Measurements from ENCODE around the gene C10orf105.

Gene C10orf105

DNA sequence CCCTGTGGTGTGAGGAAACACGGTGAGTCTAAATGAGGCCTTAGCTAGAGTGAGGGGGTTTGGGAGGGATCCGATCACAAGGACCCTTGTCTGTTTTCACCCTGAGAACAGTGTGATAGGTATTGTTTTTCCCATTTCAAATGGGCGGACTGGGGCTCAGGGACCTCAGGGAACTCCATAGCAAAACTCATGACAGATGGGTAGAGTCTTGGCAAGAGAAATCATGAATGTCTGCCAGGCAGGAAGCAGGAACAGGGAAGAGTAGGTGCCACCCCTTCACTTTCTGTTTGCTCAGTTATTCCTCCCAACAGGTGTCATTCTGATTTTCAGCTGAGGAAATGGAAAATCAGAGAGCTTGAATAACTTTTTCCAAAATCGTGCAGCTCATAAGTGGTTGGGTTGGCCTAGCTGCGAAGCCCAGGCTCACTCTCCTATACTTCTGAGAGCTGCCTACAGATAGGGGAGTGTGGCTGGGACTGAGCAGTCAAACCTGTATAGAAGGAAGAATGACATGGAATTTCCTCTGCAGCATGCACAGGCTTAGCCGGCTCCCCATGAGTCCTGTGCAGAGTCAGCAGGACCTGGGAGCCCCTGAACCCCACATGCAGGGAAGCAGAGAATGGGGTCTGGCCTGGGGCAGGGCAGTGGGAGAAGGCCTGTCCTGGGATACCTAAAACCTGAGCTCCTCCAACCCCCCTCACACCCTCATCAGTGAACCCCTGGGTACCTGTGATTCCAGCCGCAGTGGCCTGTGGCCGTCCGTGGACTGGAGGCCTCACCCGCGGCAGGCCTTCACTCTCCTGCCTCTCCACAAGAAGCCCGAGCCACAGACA is 17.6 kb upstream of the C10orf105 start:
- DNase-seq, result peak in 1 of 2 experiments; percentile 41

DNA sequence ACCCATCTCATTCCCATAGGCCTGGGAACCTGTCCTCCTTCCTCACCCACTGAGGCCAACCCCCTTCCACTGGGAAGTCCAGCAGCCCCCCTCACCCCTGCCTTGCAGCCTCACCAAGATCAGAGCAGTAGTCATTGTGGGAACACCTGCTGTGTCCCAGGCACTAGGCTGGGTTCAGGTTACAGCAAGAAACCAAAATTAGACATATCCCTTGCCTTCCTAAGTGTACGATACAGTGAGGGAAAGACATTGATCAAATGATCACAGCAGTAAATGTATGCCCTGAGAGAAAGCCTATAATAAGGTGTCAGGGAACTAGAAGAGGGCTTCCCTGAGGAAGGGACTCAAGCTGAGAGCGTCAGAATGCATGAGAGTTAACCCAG is 17.0 kb upstream of the C10orf105 start:
- DNase-seq, result no peak

DNA sequence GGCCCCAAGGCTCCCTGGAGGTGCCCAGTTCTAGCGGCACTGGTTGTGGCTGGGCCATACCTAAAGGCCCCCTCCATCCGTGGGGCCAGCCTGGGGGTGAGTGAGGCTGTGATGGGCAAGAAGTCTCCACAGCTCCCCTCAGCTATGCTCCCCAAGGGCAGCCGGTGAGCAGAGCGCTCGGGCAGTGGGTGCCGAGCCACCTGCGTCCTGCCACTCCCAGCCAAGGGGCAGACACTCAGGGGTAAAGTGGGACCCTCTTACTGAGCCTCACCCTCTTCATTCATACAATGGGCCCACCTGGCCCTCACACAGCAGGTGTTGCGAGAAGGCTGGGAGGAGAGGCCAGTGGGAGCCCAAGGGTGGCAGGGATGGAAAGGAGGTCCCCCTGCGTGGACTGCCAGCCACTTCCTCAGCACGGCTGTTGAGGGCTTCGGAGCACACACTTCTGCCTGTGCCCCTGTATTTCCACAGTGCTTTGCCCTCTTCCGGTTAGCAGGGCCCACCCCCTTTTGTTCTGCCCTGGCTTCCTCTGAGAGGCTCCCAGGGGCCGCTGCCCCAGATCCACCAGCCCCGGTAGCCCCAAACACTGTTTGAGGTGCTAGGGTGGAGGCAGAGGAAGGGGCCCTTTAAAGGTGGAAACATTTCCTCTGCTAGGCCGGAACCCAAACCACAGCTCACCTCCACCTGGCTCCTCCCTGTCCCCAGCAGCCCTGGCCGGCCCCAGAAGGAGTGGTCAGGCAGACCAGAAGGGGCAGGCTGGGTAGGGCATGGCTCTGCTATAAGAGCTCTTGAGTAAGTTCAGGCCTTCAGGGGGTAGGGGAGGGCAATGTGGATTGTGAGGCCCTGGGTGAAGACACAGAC is 16.4 kb upstream of the C10orf105 start:
- DNase-seq, result no peak

- DNase-seq, result no peak
Measured at GRCh38 chr10:71734797-71735196, 15.2 kb upstream of the C10orf105 start.

GRCh38 chr10:71731791-71732190 is 12.2 kb upstream of the C10orf105 start:
- DNase-seq, result no peak

DNA sequence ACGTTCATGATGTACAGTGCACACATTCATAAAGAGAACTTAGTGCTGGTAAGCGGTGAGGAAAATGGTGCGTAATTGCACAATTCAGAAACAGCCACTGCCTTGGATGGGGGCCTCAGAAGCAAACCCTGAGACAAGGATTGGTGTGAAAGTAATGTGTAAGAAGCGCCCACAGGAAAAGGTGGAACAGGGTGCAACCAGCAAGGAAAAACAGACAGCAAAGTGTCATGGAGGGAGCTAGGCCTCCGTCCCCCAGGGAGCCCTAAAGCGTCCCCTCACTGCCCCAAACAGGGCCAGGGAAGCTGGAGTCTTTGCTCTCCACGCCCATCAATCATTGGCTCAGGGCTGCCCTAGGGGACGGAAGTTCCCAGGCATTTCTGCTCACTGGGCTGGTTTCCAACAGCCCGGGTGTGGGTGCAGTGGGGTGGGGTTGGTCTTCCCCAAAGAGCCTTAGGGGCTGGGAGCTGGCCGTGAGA is 9.6 kb upstream of the C10orf105 start:
- DNase-seq, result peak in 1 of 2 experiments; percentile 5

DNA sequence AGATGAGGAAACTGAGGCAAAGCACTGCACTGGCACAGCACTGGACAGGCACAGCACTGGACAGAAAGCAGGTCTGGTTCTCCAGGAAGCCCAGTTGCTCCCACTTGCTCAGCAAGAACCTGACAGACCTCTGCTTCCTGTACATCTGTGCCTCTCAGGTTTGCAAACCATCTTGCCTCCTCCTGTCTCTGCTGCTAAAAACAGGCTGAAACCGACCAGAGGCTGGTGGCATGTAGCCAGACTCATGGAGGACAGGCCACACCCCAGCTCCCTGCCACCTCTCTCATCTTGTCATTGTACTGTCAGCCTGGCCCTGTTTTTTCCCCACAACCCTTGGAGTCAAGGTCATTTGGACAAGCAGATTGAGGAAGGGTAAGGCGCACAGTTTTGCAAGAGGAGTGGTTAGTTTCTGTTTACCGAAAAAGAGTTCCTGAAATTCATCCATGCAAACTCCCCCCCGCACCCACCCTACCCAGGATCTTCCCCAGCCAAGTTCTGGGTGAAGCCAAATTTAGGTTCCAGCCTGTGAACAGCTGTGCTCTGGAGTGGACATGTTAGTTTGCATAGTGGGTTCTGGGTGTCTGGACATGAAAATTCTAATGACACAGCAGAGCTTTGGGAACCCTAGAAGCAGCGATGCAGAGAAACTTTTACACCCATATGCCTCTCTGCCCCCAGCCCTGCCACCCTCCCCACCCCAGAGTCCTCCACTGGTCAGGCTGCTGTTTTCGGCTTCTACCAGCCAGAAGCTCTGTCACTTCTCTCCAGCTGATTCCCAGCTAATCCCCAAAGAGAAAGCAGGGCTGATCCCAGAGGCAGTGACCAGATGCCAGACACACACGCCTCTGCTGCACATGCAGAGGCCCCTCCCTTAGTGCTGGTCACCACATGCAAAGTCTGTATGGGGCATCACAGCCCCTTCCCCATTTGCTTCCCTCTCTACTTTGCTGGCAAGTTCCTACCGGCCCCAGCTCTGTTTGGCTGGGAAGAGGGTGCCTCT is 8.5 kb upstream of the C10orf105 start:
- DNase-seq, result no peak

DNA sequence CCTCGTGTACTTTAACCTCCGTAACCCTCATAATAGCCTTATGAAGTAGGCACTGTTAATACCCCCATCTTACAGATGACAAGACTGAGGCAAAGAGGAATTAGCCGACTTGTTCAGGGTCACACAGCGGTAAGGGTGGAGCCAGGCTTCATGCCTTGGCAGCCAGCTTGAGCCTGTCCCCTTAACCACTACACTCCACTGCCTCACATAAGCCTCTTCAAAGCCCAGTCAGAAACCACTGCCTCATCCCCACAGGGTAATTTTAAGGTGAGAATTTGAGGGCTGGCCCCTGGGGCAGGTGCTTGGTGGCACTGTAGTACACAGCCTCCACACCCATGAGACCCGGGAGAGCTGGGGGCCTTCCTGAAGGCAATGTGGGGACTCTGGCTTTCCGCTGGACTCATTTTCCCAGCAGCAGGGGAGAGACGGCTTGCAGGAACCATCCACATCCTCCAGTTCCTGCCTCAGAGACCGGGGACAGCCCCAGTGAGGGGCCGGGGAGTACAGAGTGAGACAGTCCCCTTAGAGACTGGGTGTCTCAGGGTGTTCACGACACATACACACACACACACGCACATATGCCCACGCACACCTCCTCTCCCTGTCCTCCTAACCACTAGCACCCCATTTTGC is 7.6 kb upstream of the C10orf105 start:
- no peak for DNase-seq

DNA sequence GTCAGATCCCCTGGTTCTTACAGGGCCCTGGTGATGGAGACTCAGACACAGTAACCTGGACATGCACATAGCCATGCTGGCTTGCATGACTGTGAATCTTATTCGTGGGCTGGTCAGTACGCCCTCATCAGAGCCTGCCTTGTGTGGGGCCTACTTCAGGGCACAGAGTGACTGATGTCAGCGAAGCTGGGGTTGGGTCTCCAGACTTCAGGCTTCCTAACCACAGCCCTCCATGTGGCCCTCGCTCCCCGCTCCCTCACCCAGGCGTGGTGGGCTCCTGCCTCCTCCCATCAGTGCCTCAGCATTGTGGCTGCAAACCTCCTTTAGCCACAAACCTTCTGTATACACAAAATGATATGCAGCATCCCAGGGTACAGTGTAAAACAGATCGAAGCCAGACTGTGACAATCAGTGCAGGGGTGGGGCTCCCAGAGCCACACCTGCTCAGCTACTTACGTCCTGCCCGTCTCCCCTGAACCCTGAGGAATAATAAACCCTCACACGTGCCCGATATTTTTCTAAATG is 7.1 kb upstream of the C10orf105 start:
- DNase-seq, result no peak

GRCh38 chr10:71725998-71726579 is 6.5 kb upstream of the C10orf105 start:
- no peak for DNase-seq

DNA sequence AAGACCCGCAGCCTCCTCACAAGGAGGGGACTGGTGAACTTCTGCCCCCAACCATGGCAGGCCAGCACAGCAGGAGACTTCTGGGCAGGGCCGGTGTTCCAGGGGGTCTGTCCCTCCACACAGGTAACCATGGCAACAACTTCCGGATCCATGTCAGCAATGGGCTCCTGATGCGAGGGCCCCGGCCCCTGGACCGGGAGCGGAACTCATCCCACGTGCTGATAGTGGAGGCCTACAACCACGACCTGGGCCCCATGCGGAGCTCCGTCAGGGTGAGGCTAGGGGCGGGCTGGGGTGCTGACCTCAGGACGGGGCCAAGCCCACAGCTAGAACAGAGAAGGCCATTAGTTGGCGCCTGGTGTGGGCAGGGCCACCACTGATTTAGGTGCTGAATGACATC is 5.7 kb upstream of the C10orf105 start:
- no peak for DNase-seq

GRCh38 chr10:71724539-71724938 is 5.0 kb upstream of the C10orf105 start:
- no peak for DNase-seq

GRCh38 chr10:71723311-71723710 is 3.7 kb upstream of the C10orf105 start:
- no peak for DNase-seq

DNA sequence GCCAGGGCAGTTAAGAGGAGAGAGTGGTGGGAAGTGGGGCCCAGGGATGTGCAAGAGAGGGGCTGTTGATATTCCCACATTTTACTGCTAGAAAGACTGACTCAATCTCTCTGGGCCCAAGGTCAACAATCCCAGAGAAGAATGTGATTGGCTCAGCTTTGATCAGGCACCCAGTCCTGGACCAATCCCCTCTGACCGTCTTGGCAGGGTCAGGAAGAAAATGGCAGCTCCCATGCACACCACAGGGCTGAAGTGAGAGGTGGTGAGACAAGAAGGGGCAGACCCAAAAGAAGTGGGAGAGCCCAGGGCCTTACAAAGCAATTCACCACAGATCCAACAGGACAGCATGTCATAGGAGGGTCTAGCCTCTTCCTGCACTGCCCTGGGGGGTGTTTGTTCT is 3.3 kb upstream of the C10orf105 start:
- no peak for DNase-seq

- no peak for DNase-seq
Measured at GRCh38 chr10:71721313-71721712, 1.7 kb upstream of the C10orf105 start.

GRCh38 chr10:71720288-71720687 is 710 bp upstream of the C10orf105 start:
- DNase-seq, result no peak

GRCh38 chr10:71719042-71719441 is 536 bp downstream of the C10orf105 start:
- DNase-seq, result no peak

DNA sequence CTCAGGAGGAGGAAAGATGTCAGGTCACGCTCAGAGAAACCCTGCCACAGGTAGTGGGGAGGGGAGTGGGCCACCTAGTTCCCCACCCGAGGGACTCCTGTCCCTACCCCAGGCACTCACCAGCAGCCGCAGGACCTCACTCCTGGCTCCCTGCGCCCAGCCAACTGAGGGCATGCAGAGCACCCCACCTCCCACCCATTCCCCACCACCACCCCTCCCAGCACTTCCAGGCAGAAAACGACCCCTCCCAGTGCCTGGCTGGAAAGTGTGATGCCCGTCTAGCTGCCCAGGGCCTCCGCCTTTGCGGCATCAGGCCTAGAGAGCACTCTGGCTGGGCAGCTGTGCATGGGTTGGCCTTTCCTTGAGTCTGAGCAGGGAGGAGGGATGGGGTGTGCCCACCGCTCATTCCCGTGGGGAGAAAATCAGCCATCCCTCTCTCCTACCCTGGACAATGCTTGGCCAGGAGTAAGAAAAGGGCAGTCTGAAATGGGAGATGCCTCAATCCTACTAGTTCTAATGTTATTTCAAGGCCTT is 1.3 kb downstream of the C10orf105 start:
- no peak for DNase-seq

- no peak for DNase-seq
Measured at GRCh38 chr10:71717551-71717951, 2.0 kb downstream of the C10orf105 start.

DNA sequence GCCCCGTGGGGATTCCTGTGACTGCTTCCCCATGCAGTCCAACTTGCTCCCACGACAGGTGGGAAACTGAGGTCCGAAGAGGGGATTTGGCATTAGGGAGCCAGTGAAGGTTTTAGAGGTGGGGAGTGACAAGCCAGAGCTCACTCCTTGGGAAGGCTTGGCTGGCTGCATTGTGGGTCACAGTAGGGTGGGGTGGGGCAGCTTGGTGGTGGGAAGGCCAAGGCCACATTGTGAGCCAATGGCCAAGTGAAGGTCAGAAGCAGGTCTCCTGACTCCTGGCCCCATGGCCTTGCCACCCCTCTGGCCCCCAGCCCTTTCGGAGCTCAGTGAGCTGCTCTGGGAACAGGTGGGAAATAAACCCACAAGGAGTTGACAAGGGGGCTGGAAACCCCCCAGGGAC is 2.5 kb downstream of the C10orf105 start:
- DNase-seq, result no peak

- no peak for DNase-seq
Measured at GRCh38 chr10:71716426-71716825, 3.2 kb downstream of the C10orf105 start.
